ENCODE results near the gene GRAMD1A.
"Not testable (repeated sequence)": the region's sequence is repeated elsewhere in the genome, so short reads cannot be mapped to it uniquely, and the experiment has no call there.

Gene GRAMD1A

GRCh38 chr19:35000647-35001501 is 751 bp downstream of the GRAMD1A start:
- no peak for TF ChIP-seq CTCF (IDR thresholded peaks at IDR 0.05; ENCODE audit: low read depth, low read length)
- no peak for DNase-seq (ENCODE audit: extremely low read depth, low read depth)

GRCh38 chr19:35002037-35002535 is 2.0 kb downstream of the GRAMD1A start:
- TF ChIP-seq CTCF (IDR thresholded peaks at IDR 0.05; ENCODE audit: low read depth, low read length), result no peak
- no peak for DNase-seq (ENCODE audit: extremely low read depth, low read depth)

GRCh38 chr19:35004517-35005255 is 4.6 kb downstream of the GRAMD1A start:
- no peak for TF ChIP-seq CTCF (IDR thresholded peaks at IDR 0.05; ENCODE audit: low read depth, low read length)
- no peak for DNase-seq (ENCODE audit: extremely low read depth, low read depth)

- no peak for DNase-seq (ENCODE audit: extremely low read depth, low read depth)
Measured at GRCh38 chr19:35005256-35005977, 5.3 kb downstream of the GRAMD1A start.

GRCh38 chr19:35006007-35006341 is 5.9 kb downstream of the GRAMD1A start:
- DNase-seq (ENCODE audit: extremely low read depth, low read depth), result not testable (repeated sequence)

More at GRCh38 chr19:35005256-35005977, 5.3 kb downstream of the GRAMD1A start:
- TF ChIP-seq CTCF (IDR thresholded peaks at IDR 0.05; ENCODE audit: low read depth, low read length), result no peak

- no peak for DNase-seq (ENCODE audit: extremely low read depth, low read depth)
- no peak for TF ChIP-seq CTCF (IDR thresholded peaks at IDR 0.05; ENCODE audit: low read depth, low read length)
Measured at GRCh38 chr19:35006342-35006998, 6.3 kb downstream of the GRAMD1A start.

- no peak for DNase-seq (ENCODE audit: extremely low read depth, low read depth)
- no peak for TF ChIP-seq CTCF (IDR thresholded peaks at IDR 0.05; ENCODE audit: low read depth, low read length)
Measured at GRCh38 chr19:35006999-35007365, 6.9 kb downstream of the GRAMD1A start.

- not testable (repeated sequence) for DNase-seq (ENCODE audit: extremely low read depth, low read depth)
Measured at GRCh38 chr19:35007427-35007826, 7.3 kb downstream of the GRAMD1A start.

Measured in AG09319 (cell line).